Keratinocyte (primary cell): ENCODE results near the gene FKBP1A. TPM values are rescaled to one million over a fixed set of nuclear protein-coding genes. Genes with fewer than 3 reads are reported as not detected.

Source experiments
- DNase-seq: peaks from one replicate; pipeline ENCODE4 v3.0.0-alpha.2; 2011; ENCODE audit warnings: low read depth, missing footprints, low spot score
- FAIRE-seq: peaks from 2 replicates; lab custom pipeline; 2011; peaks lifted over from hg19 to GRCh38; lab: Jason Lieb, UNC
- H2AFZ ChIP-seq: 2 replicates; pipeline ENCODE4 v1.6.0; 2012; ENCODE audit warnings: low read length, control low read depth, inconsistent platforms; ENCODE audit not compliant: control insufficient read depth
- H3K27ac ChIP-seq: 2 replicates; pipeline ENCODE4 v1.5.1; 2011; ENCODE audit warnings: low read length; ENCODE audit not compliant: control insufficient read depth, insufficient read depth
- H3K27me3 ChIP-seq: 3 replicates; pipeline ENCODE4 v1.6.0; 2011; ENCODE audit warnings: low read length; ENCODE audit not compliant: control insufficient read depth, insufficient read depth; ENCODE audit errors: extremely low read depth
- H3K36me3 ChIP-seq, 2 experiments: 2 replicates in 1 of 2; 3 replicates in 1 of 2; pipeline ENCODE4 v1.5.1; 2011; ENCODE audit warnings: low read length in 2 of 2, mild to moderate bottlenecking in 1 of 2; ENCODE audit not compliant: control insufficient read depth in 2 of 2, insufficient read depth in 2 of 2; ENCODE audit errors: extremely low read depth in 1 of 2
- H3K4me1 ChIP-seq: 3 replicates; pipeline ENCODE4 v1.5.1; 2011; ENCODE audit warnings: low read length; ENCODE audit not compliant: control insufficient read depth, insufficient read depth; ENCODE audit errors: extremely low read depth
- H3K4me2 ChIP-seq: 3 replicates; pipeline ENCODE4 v1.6.0; 2011; ENCODE audit warnings: low read depth, low read length; ENCODE audit not compliant: control insufficient read depth, insufficient read depth; ENCODE audit errors: extremely low read depth
- H3K4me3 ChIP-seq, 3 experiments: fragments of 200-600 bp in 1 of 3; sonication (generic) in 1 of 3; 2 replicates in 2 of 3; 3 replicates in 1 of 3; pipeline ENCODE4 v1.5.1; 2011 to 2016; ENCODE audit warnings: low read length in 3 of 3, mild to moderate bottlenecking in 3 of 3, control low read depth in 2 of 3, inconsistent platforms in 1 of 3, low read depth in 1 of 3, mixed read lengths in 1 of 3, mixed run types in 1 of 3, moderate library complexity in 1 of 3; ENCODE audit not compliant: control insufficient read depth in 2 of 3, insufficient read depth in 2 of 3; ENCODE audit errors: extremely low read depth in 1 of 3
- H3K79me2 ChIP-seq: 2 replicates; pipeline ENCODE4 v1.6.0; 2012; ENCODE audit warnings: low read length; ENCODE audit not compliant: control insufficient read depth, insufficient read depth
- H3K9ac ChIP-seq: 3 replicates; pipeline ENCODE4 v1.6.0; 2011; ENCODE audit warnings: low read length; ENCODE audit not compliant: control insufficient read depth, insufficient read depth; ENCODE audit errors: extremely low read depth
- H3K9me1 ChIP-seq: 3 replicates; pipeline ENCODE4 v1.6.0; 2011; ENCODE audit warnings: low read length; ENCODE audit not compliant: control insufficient read depth, insufficient read depth; ENCODE audit errors: extremely low read depth
- H3K9me3 ChIP-seq: 2 replicates; pipeline ENCODE4 v1.5.1; 2012; ENCODE audit warnings: low read depth, low read length; ENCODE audit not compliant: control insufficient read depth
- H4K20me1 ChIP-seq: 3 replicates; pipeline ENCODE4 v1.6.0; 2011; ENCODE audit warnings: low read length; ENCODE audit not compliant: control insufficient read depth, insufficient read depth; ENCODE audit errors: extremely low read depth
- EZH2 ChIP-seq: IDR thresholded peaks from one replicate; pipeline ENCODE4 v1.6.1; 2012; ENCODE audit warnings: inconsistent platforms, mild to moderate bottlenecking, low read length, moderate library complexity
- dilution Hi-C: fragments of 300-500 bp; cut with MboI; formaldehyde crosslinking; loops from one replicate; pipeline ENCODE4 v1.7.0; 2020; ENCODE audit warnings: low sequenced_read_pairs; ENCODE audit not compliant: extremely low pct_ligation_motif_present
- polyA plus RNA-seq, 5 experiments: library from polyadenylated mRNA; depleted of rRNA in 3 of 5; stranded (reverse) in 3 of 5; stranded (forward) in 1 of 5; unstranded in 1 of 5; fragments of >200 nt; gene quantifications; 1 replicate in 1 of 5; 2 replicates in 3 of 5; 3 replicates in 1 of 5; pipeline versions ENCODE4 v1.2.1 to v1.2.3, GENCODE V29; 2011 to 2012; ENCODE audit warnings: missing spikeins in 2 of 5, low read depth in 1 of 5, low replicate concordance in 1 of 5
- TF ChIP-seq, protein P1 (sequence below), 3 experiments: IDR thresholded peaks in 1 of 3; conservative IDR thresholded peaks in 1 of 3; optimal IDR thresholded peaks in 1 of 3; 2 replicates in 2 of 3; 3 replicates in 1 of 3; pipeline versions ENCODE3 to v1.5.1; 2011; ENCODE audit warnings: low read length in 3 of 3, mild to moderate bottlenecking in 3 of 3, moderate library complexity in 2 of 3, control low read depth in 1 of 3, inconsistent platforms in 1 of 3; ENCODE audit not compliant: insufficient read depth in 2 of 3; ENCODE audit errors: extremely low read depth in 1 of 3

Gene FKBP1A
- polyA plus RNA-seq, 1 donor (not counting 4 experiments of a cell fraction or from before 2014, with no cell fraction given), result 1,010 TPM

DNA sequence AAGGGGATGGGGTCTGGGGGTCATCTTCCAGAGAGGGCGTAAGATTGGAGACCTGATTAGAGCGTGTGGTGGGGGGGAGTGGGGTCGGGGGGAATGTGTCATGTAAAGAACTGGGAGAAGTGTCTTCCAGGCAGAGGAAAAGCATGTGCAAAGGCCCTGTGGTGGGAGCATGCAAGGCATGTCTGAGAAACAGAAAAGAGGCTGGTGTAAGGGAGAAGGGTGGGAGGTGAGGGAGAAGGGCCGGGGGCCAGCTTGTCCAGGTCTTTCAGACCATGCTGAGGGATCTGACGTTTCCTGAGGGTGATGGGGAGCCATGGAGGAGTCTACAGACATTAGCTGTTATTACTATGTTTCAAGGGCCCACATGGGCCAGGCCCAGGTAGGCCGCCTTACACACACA lies 30.4 kb upstream of the FKBP1A start:
- Histone ChIP-seq H3K4me2 (no peak overlapping the region), H3K27me3 (no peaks in the 10 kb centered on the region), H3K9me3 (peaks cover 6% of the 10 kb centered on the region), H4K20me1 (no peaks in the 10 kb centered on the region), H3K4me1 (peaks cover 27% of the 10 kb centered on the region), H2AFZ (no peak overlapping the region), H3K9ac (no peak overlapping the region), H3K36me3 (no peaks in the 10 kb centered on the region), H3K79me2 (no peaks in the 10 kb centered on the region), H3K9me1 (no peaks in the 10 kb centered on the region), H3K27ac (peak overlapping the region; percentile 11), H3K4me3 (no peak overlapping the region)
- TF ChIP-seq, protein P1, sequence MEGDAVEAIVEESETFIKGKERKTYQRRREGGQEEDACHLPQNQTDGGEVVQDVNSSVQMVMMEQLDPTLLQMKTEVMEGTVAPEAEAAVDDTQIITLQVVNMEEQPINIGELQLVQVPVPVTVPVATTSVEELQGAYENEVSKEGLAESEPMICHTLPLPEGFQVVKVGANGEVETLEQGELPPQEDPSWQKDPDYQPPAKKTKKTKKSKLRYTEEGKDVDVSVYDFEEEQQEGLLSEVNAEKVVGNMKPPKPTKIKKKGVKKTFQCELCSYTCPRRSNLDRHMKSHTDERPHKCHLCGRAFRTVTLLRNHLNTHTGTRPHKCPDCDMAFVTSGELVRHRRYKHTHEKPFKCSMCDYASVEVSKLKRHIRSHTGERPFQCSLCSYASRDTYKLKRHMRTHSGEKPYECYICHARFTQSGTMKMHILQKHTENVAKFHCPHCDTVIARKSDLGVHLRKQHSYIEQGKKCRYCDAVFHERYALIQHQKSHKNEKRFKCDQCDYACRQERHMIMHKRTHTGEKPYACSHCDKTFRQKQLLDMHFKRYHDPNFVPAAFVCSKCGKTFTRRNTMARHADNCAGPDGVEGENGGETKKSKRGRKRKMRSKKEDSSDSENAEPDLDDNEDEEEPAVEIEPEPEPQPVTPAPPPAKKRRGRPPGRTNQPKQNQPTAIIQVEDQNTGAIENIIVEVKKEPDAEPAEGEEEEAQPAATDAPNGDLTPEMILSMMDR (optimal IDR thresholded peaks at IDR 0.05 in 1 of 3, IDR thresholded peaks at IDR 0.05 in 1 of 3, conservative IDR thresholded peaks at IDR 0.05 in 1 of 3; ENCODE audit: extremely low read depth in 1 of 3, insufficient read depth in 2 of 3, low read length in 3 of 3), result no peak
- no peak for TF ChIP-seq EZH2
- no peak for DNase-seq
- no peak for FAIRE-seq
- dilution Hi-C loops, result no loop called here

DNA sequence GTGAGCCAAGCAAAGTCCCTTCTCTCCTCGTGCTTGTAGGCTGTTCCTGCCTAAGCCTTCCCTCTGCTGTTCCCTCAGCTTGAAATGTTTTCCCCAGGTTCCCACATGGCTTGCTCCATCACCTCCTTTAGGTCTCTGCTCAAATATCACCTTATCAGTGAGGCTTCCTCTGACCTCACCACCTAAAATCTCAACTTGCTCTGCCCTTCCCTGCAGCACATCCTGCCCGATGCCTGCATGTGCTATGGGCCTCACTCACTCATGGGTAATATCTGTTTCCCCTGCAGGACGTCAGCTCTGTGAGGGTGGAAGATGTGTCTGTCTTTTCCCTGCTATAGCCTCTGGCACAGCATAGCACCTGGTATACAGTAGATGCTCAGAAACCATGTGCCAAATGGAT lies 29.9 kb upstream of the FKBP1A start:
- Histone ChIP-seq H3K79me2 (no peaks in the 10 kb centered on the region), H3K27ac (peak overlapping the region; percentile 40), H3K9me1 (no peaks in the 10 kb centered on the region), H2AFZ (peak overlapping the region; percentile 39), H3K9me3 (peaks cover 6% of the 10 kb centered on the region), H3K4me2 (peak overlapping the region; percentile 22), H3K4me3 (no peak overlapping the region), H4K20me1 (no peaks in the 10 kb centered on the region), H3K9ac (no peak overlapping the region), H3K4me1 (peaks cover 31% of the 10 kb centered on the region), H3K36me3 (no peaks in the 10 kb centered on the region), H3K27me3 (no peaks in the 10 kb centered on the region)
- DNase-seq, result no peak
- peak; percentile 93 for FAIRE-seq
- dilution Hi-C loops, result no loop called here
- no peak for TF ChIP-seq EZH2
- TF ChIP-seq, protein P1 (optimal IDR thresholded peaks at IDR 0.05 in 1 of 3, IDR thresholded peaks at IDR 0.05 in 1 of 3, conservative IDR thresholded peaks at IDR 0.05 in 1 of 3; ENCODE audit: extremely low read depth in 1 of 3, insufficient read depth in 2 of 3, low read length in 3 of 3), result no peak
